Activated T-cell treated with anti-CD3 and anti-CD28 coated beads, Interleukin-2, amount 50 U/mL, for 48 hours (primary cell): ENCODE results near the gene VAV3.
A peak's percentile ranks its signal among the peaks of the same experiment; 100 is the strongest.
"Not testable (repeated sequence)": the region's sequence is repeated elsewhere in the genome, so short reads cannot be mapped to it uniquely, and the experiment has no call there.

Experiments used
- DNase-seq, 2 experiments: peaks; one replicate each; pipeline ENCODE4 v3.0.0-alpha.2; 2020

VAV3 gene, protein sequence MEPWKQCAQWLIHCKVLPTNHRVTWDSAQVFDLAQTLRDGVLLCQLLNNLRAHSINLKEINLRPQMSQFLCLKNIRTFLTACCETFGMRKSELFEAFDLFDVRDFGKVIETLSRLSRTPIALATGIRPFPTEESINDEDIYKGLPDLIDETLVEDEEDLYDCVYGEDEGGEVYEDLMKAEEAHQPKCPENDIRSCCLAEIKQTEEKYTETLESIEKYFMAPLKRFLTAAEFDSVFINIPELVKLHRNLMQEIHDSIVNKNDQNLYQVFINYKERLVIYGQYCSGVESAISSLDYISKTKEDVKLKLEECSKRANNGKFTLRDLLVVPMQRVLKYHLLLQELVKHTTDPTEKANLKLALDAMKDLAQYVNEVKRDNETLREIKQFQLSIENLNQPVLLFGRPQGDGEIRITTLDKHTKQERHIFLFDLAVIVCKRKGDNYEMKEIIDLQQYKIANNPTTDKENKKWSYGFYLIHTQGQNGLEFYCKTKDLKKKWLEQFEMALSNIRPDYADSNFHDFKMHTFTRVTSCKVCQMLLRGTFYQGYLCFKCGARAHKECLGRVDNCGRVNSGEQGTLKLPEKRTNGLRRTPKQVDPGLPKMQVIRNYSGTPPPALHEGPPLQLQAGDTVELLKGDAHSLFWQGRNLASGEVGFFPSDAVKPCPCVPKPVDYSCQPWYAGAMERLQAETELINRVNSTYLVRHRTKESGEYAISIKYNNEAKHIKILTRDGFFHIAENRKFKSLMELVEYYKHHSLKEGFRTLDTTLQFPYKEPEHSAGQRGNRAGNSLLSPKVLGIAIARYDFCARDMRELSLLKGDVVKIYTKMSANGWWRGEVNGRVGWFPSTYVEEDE

DNA sequence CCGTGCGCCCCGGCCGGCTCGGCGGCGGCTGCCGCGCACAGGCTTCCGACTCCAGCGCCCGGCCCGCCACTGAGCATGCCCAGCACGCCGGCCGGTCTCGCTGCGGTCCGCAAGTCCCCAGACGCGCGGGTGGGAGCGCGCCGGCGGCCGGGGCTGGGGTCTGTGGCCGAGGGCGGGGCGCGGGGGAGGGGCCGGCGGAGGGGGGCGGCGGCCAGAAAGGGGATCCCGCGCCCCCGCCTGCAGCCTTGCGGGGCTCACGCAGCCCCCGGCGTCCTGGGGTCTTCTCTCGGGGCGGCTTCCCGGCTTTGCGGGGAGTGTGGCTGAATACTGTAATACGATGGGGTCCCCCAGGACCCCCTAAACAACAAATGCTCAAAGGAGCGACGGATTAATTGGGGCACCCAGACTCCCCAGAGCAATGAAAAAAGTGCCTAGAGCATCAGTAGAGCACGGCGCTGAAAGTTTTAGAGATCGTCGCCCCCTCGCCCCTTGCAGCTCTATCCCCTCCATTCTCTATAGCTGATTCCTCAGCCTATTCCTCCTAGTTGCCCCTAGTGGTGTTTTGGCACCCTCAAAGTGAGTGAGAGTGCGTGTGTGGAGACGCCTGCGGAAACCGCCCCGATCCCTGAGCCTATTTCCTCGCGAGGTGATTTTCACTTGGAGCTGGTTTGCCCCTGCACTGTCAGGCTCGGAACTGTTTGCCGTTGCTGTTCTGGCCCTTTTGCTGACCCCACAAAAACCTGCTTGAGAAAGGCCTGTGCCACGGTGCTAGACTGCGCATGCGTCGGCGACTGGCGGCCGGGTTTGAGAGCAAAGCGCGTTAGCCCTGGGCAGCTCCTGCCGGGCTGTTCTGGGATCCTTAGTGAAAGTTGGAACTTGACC is at the start of gene VAV3:
Gene VAV3 (minus strand): TSS at position 71 of the 882 bp plus-strand sequence. CDS start 311 bp downstream, outside the sequence.
- peak; percentile 80 to 83 for DNase-seq

DNA sequence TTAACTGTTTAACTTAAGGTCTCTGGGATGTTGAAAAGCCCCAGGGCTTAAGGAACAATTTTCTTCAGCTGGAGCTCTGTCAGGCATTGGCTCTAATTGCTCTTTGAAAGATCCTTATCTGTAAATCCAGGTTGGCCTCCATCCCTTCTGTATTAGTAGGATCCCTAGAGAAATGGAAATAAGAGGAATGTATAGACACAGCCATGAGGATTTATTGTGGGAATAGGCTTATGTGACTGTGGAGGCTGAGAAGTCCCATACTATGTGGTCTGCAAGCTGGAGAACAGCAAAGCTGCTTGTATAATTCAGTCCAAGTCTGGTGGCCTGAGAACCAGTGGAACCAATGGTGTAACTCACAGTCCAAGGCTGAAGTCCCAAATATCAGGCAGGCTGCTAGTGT is 47.6 kb upstream of the VAV3 start:
- DNase-seq = no peak

DNA sequence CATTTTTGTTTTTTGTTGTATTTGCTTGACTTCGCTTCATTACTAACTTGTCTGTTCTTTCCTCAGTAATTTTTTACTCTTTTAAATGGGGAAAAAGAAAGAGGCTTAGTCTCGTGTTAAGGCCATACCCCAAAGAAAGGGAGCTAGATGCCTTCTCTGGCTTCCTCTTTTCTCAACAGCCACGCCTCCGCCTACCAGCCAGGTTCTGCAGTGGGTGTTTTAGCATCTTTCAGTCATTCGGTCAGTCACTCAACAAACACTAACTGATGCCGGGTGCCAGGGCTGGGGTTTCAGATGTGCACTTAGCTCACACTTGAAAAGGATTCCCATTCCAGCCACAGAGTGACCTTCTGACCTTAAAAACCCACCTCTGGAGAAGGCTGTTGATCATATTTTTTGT is 46.3 kb upstream of the VAV3 start:
- DNase-seq = no peak

DNA sequence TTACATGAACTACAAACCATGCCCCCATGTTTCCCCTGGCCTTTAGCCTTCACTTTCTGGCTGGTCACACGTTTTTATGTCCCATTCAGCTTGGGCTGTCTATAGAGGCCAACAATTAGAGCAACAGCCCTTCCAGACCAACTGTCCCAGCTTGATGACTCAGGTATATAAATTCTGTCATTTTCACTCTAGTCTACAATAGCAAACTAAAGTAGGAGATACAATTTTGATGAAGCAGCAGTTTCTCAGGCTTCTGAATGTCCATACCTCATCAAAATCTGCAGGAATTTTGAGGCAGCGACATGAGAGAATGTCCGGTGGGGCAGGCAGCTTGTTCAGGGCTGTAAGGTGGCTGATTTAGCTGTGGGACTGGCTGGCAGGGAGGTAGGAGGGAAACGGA is 45.6 kb upstream of the VAV3 start:
- DNase-seq = no peak

DNA sequence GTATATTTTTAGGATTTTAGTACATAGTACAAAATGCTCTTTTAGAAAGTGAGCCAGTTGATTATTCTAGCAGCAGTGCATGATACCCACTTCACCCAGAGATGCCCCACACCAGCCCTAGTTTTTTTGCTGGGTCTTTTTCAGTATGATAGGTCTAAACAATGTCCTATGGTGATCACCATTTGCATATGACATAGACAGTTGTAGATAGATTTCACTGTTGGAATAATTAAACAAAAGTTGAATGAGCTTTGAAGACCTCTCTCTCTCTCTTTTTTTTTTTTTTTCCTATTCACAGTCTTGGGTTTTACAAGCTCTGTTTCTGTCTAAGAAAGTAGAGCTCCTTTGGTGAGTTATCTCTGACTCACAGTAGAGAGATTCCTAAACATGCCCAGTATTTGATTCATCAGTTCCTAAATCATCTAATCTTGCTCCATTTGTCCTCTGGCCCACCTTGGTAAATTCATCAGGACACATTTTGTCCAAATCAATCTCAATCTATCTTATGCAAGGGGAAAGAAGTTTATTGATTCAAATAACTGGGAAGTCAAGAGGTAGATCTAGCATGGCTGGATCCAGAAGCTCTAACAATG is 44.7 kb upstream of the VAV3 start:
- DNase-seq = no peak

DNA sequence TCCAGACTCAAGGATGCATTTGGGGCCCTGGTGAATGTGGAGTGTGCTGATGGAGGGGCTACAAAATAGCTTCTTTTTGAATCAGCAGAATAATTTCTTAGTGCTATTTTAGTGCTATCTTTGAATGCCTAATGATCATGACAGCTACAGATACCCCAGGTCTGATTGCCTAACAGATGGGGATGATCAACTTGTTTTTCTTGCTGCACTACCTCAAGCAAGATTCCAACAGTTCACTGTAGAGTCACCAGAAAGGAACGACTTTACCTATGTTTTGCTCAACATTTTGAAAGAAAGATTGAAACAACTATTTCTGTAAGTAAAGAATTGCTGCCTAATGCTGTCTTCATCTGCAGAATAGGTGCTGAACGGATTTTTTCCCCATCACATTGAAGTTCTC is 42.6 kb upstream of the VAV3 start:
- no peak for DNase-seq

DNA sequence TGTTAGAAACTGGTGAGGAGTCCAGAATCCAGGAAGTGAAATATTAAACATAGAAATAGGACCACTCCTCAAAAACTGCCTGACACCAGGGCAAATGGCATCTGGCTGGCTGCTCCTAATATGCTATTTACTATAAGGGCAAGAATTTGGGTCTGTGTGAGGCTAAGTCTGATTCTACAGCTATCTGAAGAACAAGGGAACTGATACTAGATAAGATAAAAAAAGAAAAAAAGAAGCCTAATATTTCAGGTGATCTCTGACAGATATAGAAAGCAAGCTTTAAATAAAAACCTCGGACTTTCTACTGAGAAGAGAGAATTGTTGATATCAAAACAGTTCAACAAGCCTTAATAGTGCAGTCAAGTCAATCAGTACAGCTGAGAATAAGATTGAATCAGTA is 42.1 kb upstream of the VAV3 start:
- DNase-seq = no peak

DNA sequence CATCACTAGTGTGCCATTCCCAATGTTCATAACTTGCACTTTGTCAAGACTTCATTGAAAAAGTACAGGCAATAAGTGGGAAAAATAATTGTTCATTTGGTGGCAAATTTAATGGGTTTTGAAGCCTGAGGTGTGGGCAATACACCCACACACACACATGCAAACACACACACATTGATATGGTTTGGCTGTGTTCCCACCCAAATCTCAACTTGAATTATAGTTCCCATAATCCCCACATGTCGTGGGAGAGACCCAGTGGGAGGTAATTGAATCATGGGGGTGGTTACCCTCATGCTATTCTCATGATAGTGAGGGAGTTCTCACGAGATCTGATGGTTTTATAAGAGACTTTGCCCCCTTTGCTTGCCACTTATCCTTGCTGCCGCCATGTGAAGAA is 39.9 kb upstream of the VAV3 start:
- DNase-seq = not testable (repeated sequence)

DNA sequence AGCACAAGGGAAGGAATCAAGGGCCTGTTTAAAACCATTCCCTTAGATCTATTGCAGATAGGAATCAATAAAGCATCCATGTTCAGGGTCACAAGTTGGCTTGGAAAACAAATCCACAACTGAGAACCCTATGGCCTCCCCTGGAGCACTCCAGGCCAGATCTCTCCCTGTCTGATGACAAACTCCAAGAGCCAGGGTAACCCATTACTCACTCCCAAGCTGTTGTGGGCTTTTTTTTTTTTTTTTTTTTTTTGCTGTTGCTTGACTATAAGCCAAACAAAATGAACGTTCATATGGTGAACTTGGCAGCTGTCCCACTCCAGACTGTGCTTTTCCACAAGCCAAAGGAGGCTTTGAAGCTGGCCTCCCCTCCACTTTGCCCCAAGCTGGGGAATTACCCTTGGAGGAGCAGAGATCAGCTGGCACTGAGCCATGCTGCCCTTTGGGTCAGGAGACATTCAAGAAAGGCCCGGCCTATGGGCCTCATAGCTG is 35.7 kb upstream of the VAV3 start:
- DNase-seq = no peak

DNA sequence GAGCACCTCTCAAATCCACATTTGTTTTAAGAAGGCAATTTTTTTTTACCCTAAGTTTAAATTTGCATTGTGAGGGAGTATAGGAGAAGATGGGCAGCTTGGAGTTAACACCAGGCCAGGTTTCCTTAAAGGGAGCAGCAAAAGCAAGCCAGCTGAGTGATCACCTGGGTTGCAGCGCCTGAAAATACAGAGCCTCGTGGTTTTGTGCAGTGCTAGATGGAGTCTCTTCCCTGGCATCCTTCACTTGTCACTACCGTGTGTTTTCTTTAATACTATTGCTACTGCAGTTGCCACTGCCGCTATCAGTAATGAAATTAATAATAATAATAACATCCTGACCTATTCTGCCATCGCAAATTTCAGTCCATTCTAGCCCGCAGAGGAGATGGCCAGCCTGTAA is 35.2 kb upstream of the VAV3 start:
- no peak for DNase-seq

DNA sequence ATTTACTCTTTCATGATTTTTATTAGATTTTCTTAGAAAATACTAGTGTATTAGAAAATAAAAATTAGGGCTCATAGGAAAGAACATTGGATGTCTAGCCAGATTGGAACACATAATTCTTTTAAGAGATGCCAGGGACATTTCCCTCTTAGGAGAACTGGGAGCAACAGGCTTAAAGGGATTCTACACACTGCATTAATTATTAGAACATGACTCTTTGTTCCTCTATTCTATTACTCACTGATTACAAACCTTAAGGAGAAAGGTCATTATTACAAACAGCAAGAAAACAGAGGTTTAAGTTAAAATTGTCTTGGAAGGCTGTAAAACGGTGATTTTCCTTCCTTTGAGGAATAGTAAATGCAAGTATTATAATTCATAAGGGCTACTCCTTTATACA is 32.9 kb upstream of the VAV3 start:
- no peak for DNase-seq

DNA sequence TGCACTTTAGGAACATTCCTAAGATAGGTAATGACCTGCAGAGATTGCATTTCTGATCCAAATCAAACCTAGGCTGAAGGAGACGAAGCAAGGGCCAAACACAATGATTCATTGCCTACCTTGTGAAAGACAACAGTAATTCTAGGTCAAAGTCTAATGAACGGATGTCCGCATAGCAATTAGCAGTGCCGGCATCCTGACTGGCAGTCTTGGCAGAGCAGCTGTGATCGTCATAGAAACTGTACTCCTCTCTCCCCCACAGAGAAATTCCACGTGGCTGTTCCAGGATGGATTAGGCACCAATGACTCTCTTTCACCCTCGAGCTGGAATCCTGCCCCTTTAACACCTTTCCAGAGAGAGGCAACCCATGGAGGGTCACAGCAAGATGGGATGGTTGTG is 28.9 kb upstream of the VAV3 start:
- DNase-seq = no peak

DNA sequence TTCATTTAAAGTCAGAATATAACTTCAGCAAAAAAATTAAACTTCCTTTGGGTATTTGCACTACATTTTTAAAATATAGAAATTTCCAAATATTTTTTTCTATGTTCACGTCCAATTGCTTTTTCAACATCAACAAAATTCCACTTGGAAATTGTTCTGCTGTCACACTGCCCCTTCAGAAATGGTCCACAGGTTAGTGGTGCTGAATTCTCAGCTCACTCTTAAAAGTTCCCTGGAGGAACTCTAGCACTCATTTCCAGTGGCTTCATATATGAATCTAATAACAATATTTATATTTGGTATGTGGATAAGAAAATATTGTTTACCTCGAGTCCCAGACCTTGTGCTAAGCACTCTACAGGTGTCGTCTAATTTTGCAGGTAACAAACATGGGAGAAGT is 27.4 kb upstream of the VAV3 start:
- DNase-seq = no peak

DNA sequence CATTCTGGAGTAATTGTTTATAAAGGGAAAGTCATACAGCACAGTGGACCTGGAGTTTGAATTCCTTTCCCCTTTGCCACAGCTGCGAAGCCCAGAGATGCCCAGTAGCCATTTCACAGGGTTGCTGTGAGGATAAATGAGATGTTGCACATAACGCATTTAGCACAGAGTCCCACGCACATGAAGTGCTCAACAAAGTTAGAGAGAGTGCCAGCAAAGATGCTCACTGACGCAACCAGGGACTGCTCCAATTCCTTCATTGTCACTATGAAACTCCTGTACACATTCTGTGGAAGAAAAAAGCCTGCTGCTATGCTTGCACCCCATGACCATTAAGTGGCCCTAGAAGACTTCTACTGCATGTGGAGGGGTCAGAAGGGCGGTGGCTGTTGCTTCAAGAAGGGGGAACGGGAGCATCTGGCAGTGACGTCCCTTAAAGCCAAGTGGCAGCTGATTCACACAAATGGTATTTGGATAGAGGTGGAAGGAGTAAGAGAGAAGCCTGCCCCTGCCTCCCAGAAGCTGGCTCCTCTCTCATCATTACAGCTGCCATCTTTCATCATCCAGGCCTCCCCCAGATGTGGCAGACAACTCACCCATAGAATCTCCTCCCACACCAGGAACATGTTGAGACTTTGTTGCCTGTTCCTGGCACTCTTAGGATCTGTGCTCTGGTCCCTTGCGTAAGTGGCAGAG is 26.5 kb upstream of the VAV3 start:
- no peak for DNase-seq

DNA sequence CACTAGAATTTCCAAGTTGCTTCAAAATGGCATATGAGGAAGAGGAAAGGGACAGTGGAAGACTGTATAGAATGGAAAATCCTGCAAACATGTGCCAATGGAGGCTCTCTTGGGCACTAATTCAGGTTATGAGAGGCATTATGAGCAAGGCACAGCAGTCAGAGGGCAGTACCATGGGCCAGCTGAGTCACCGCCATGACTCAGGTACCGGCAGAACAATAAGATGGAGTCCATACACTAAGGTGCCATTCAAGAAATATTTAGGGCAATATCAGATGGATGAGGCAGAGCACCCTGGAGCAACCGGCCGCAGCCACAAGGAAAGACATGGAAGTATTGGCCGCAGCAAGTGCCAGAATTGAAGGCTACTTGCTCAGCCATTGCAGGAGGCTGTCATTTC is 25.6 kb upstream of the VAV3 start:
- DNase-seq = no peak

DNA sequence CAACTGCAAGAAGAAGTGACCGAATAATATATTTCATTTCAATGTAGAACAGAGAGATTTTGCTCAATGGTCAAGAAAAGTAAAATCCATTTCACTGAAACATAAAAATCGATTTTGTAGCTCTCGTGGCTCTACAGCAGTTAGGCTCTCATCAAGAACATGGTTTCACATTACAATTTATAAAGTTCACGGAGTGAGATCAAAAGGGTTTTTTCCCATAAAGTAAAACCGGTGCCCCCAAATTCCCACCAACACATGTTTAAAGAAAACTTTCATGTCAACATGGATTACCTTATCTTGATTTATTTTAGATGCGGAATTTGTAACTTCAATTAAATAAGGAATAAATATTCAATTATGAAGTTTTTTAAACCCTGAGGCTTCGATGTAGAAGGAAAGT is 16.3 kb upstream of the VAV3 start:
- DNase-seq = no peak

DNA sequence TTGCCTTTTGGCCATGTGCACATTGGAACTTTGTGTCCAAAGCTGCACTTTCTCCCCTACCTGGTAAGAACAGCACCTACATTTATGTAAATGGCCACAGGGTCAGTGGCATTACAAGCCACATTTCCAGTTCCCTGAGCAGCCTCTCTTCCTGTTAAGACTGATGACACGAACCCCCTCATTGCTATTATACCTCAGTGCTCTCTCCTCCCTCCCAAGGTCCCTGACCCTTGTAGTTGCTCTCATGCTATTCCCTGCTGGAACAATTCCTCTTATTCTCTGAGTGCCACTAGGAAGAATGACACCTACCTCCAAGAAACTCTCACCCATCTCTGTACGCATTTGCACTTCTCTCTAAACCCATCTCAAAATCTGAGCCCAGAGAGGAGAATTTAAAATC is 14.9 kb upstream of the VAV3 start:
- no peak for DNase-seq

DNA sequence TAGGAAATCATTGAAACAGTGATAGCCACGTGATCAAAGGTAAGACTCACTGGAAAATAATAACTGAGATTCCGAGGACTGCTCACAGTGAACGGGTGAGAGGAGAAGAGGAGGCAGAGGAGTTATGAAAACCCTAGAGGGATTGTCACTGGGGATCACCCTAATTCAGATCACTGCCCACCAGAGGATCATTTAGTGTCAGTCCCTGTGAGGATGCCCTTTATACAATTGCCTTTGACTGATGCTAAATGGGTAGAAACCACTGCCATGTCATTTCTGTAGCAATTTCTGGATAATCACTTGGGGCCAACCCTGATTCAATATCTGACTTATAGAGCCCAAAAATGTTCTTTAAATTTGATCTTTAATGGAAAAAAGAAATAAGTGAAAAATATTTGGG is 14.1 kb upstream of the VAV3 start:
- no peak for DNase-seq

DNA sequence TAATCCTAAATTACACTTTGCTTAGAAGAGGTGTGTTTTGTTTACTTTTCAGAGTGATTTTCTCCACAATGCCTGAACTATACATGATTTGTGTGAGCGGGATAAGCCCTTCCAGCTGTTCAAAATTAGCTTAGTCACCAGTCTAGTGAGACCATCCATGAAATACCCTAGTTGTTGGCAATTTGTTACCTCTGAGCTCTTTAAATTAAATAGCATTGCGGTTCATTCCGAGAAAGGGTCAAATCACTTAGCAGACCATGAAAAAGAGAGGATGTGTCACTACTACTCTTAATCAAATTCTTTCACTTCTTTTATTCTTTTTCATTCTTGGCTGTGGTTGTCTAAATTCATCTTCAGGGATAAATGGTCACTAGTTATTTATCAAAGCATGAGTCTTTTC is 11.9 kb upstream of the VAV3 start:
- no peak for DNase-seq

DNA sequence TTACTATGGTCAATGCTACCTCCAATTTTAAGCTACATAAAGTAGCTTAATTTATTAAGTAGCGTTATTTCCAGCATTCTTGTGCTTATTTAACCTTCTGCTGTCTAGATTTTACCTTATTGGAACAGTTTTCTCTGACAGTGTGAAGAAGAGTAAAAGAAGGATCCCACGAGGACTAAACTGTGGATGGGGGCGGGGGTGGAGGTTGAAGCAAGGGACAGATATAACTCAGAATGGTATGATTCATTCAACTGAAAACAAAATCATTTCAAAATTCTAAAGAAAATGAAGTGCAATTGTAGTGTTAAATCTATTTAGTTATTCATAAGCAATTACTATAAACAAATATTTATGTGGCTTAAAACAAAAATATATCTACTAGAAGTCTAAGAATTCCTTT is 11.5 kb upstream of the VAV3 start:
- peak; percentile 45 to 48 for DNase-seq

DNA sequence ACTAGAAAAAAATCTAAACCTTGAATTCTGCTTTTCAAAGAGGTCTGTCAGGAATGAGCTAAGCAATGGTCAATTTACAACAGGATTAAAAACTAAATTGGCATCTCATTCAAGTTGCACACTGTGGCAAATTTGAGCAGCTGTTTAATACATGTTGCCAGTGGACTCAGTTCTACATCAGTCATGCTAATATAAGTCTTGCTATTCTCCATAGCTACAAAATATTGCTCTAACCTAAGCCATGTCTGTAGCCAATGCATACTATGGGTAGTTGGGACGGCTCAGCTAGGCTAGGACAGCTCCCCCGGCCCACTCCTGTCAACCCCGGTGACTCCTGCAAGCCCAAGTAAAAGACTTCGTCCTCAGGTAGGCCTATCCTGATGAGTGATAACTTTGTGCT is 10.9 kb upstream of the VAV3 start:
- no peak for DNase-seq

DNA sequence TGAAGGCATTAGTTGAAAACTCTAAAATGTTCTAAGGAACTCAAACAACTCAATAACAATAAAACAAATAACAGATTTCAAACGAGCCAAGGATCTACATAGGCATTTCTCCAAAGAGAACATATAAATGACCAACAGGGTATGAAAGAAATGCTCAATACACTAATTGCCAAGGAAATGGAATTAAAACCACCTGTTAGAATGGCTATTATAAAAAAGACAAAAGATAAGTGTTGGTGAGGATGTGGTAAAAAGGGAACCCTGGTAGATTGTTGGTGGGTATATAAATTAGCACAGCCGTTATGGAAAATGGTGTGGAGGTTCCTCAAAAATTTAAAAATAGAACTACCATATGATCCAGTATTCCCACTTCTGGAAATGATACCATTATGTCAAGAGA is 9.1 kb upstream of the VAV3 start:
- DNase-seq = no peak
